Measurements from ENCODE around the gene RALGPS2.

DNA sequence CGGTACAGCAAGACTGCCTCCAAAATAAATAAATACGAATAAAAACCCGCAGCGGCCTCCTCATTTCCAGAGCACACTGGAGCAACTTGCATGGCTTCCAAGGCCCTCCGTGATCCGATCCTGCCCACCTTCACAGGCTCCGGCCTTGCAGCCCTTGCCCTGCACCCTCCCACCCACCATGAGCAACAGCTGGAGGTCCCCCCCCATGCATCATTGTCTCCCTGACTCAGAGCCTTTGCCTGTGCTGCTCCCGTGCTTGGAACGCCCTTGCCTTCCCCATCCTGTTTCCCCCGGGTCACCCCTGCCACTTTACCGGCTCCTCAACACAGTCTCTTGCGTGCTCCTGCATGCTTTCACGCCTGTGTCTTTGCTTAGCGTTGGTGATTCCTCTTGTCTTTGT lies 216.8 kb downstream of the RALGPS2 start:
- no peak for TF ChIP-seq POLR2A (IDR thresholded peaks at IDR 0.05)
- TF ChIP-seq CTCF (IDR thresholded peaks at IDR 0.05) = no peak
- TF ChIP-seq POLR2AphosphoS5 (IDR thresholded peaks at IDR 0.05) = no peak
- TF ChIP-seq EP300 (IDR thresholded peaks at IDR 0.05) = no peak

All from upper lobe of left lung (tissue), 4 donors.